ENCODE measurements around the gene DARS1. TPM values are rescaled to one million over a fixed set of nuclear protein-coding genes. Genes with fewer than 3 reads are reported as not detected.

DARS1 gene
- total and polyA plus RNA-seq, 2 experiments from 2014 or later = 138 to 182 TPM

DNA sequence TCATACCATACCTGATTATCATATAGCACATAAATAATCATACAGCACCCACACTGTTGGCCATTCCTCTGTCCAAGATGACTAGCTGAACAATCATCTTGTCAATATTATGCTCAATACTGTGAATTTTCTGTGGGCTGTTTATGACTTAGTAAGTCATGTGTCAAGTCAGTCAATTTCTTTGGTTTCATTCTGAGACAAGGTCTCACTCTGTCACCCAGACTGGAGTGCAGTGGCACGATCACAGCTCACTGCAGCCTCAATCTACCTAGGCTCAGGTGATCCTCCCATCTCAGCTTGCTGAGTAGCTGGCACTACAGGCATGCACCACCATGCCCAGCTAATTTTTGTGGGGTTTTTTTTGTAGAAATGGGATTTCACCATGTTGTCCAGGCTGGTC, 114.9 kb downstream of the DARS1 start:
- TF ChIP-seq, protein P1, sequence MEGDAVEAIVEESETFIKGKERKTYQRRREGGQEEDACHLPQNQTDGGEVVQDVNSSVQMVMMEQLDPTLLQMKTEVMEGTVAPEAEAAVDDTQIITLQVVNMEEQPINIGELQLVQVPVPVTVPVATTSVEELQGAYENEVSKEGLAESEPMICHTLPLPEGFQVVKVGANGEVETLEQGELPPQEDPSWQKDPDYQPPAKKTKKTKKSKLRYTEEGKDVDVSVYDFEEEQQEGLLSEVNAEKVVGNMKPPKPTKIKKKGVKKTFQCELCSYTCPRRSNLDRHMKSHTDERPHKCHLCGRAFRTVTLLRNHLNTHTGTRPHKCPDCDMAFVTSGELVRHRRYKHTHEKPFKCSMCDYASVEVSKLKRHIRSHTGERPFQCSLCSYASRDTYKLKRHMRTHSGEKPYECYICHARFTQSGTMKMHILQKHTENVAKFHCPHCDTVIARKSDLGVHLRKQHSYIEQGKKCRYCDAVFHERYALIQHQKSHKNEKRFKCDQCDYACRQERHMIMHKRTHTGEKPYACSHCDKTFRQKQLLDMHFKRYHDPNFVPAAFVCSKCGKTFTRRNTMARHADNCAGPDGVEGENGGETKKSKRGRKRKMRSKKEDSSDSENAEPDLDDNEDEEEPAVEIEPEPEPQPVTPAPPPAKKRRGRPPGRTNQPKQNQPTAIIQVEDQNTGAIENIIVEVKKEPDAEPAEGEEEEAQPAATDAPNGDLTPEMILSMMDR (IDR thresholded peaks at IDR 0.05; ENCODE audit: low read depth, low read length) = no peak
- Histone ChIP-seq H3K9me3 (ENCODE audit: low read depth) (no peaks in the 10 kb centered on the region), H3K27ac (no peak overlapping the region), H3K4me1 (ENCODE audit: low read depth) (peaks cover 3% of the 10 kb centered on the region), H3K36me3 (peaks cover 32% of the 10 kb centered on the region), H3K4me3 (no peak overlapping the region), H3K27me3 (no peaks in the 10 kb centered on the region)
- DNase-seq (ENCODE audit: low read depth in 1 of 2, low spot score in 1 of 2) = no peak

DNA sequence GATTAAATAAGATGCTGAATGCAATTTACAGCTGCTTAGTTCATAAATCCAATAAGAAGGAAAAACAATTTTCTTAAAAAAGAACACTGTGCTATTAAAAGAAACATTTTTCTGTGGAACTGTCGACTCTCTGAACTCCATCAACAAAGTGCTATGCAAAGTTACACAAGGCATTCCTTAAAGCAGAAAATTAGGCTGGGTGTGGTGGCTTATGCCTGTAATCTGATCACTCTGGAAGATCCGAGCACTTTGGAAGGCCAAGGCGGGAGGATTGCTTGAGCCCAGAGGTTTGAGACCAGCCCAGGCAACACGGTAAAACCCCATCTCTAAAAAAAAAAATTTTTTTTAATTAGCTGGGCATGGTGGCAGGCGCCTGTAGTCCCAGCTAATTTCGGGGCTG, 122.2 kb downstream of the DARS1 start:
- no peak for DNase-seq (ENCODE audit: low read depth in 1 of 2, low spot score in 1 of 2)

DNA sequence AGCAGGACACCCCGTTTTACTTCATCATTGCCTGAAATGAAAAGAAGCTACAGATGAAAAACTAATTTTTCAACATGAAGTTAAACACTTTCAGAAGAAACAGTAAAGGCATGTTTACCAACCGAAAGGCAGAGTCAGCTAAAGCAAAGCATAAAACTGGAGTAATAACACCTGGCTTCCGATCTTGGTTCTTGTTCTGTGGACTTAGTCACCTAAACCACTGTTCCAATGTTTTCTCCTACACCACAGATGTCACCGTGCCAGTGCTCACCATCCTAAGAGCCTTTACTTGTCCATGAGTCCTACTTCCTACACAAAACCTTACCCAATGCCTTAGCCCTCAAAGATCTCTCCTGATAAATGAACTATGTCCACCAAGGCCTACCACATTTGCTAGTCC, 122.7 kb downstream of the DARS1 start:
- no peak overlapping the region for H3K4me3 ChIP-seq
- TF ChIP-seq, protein P1 (IDR thresholded peaks at IDR 0.05; ENCODE audit: low read depth, low read length) = no peak
- H3K27me3 ChIP-seq = no peaks in the 10 kb centered on the region
- DNase-seq (ENCODE audit: low read depth in 1 of 2, low spot score in 1 of 2) = no peak
- no peaks in the 10 kb centered on the region for H3K4me1 ChIP-seq (ENCODE audit: low read depth)
- no peak overlapping the region for H3K27ac ChIP-seq
- H3K9me3 ChIP-seq (ENCODE audit: low read depth) = no peaks in the 10 kb centered on the region
- H3K36me3 ChIP-seq = peaks cover 34% of the 10 kb centered on the region

More for the DNA sequence above, 122.2 kb downstream of the DARS1 start:
- H3K4me3 ChIP-seq = no peak overlapping the region
- no peaks in the 10 kb centered on the region for H3K9me3 ChIP-seq (ENCODE audit: low read depth)
- peaks cover 34% of the 10 kb centered on the region for H3K36me3 ChIP-seq
- no peaks in the 10 kb centered on the region for H3K4me1 ChIP-seq (ENCODE audit: low read depth)
- H3K27ac ChIP-seq = no peak overlapping the region
- TF ChIP-seq, protein P1 (IDR thresholded peaks at IDR 0.05; ENCODE audit: low read depth, low read length) = no peak
- no peaks in the 10 kb centered on the region for H3K27me3 ChIP-seq

Other genes with a start within 250 kb of the DARS1 start
- 31.3 and 35.5 TPM in 2 replicates for gene UBXN4, start 243.8 kb downstream of the DARS1 start, total RNA-seq
- gene UBXN4, start 243.8 kb downstream of the DARS1 start, polyA plus RNA-seq = 193 and 211 TPM in 2 replicates
- gene LCT, start 148.4 kb downstream of the DARS1 start, total RNA-seq = 0.03 TPM in 1 of 2 replicates, not detected in the other
- gene LCT, start 148.4 kb downstream of the DARS1 start, polyA plus RNA-seq = 0.10 TPM in 1 of 2 replicates, not detected in the other
- gene MCM6, start 109.2 kb downstream of the DARS1 start, total RNA-seq = 12.8 and 19.8 TPM in 2 replicates
- gene MCM6, start 109.2 kb downstream of the DARS1 start, polyA plus RNA-seq = 22.4 and 32.0 TPM in 2 replicates
- gene CXCR4, start 132.5 kb upstream of the DARS1 start, total RNA-seq = 2.4 and 5.8 TPM in 2 replicates
- gene CXCR4, start 132.5 kb upstream of the DARS1 start, polyA plus RNA-seq = 1.1 and 5.7 TPM in 2 replicates